ENCODE measurements around the gene ERO1B. TPM values are rescaled to one million over a fixed set of nuclear protein-coding genes. Genes with fewer than 3 reads are reported as not detected.

Gene ERO1B
- polyA plus RNA-seq, 1 of the 3 experiments (the other 2 are of a cell fraction): 0.79 TPM

DNA sequence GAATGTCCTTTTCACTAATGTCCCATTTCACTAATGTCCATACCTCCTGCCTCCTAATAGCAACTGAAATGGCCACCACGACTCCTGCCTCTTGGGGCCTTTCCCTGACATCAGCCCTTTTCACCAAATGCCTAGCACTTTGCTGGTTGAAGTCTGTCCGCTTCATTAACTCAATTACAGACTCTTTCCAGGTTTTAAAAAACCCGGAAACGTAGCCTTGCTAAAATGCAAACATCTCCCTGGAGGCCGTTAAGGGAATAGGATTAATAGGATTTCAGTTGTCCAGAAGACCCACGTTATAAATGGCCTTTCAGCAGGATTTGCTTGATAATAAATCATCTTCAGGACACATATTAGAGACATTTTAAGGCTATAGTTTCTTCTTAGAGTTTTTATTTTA, 25.7 kb upstream of the ERO1B start (continued):
- TF ChIP-seq, protein P1, sequence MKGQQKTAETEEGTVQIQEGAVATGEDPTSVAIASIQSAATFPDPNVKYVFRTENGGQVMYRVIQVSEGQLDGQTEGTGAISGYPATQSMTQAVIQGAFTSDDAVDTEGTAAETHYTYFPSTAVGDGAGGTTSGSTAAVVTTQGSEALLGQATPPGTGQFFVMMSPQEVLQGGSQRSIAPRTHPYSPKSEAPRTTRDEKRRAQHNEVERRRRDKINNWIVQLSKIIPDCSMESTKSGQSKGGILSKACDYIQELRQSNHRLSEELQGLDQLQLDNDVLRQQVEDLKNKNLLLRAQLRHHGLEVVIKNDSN (IDR thresholded peaks at IDR 0.05; ENCODE audit: borderline replicate concordance, low read depth): no peak

DNA sequence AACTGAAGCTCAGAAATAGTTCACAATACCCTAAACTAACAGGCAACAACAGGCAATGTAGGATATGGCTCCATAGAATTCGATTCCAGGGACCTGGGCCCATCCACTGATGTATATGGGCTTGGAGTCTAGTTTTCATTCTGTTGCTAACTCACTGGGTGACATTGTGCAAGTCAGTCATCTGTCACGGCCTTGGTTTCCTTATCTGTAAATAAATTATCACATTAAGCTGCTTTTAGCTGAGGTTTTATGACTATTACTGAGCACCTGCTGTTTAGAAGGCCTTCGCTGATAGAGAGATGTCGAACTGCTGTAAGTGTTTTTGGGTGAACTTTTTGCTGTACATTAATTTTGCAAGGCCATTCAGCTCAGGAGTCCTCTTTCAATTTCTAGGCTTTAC, 22.9 kb upstream of the ERO1B start:
- Histone ChIP-seq H3K27me3 (ENCODE audit: insufficient read depth) (peaks cover 11% of the 10 kb centered on the region; the same call in 1 of the 2 replicates), H2AFZ (ENCODE audit: low read depth) (no peak overlapping the region), H3K4me3 (ENCODE audit: low read depth in 2 of 2, low read length in 1 of 2) (no peak overlapping the region), H3F3A (replicated peaks; ENCODE audit: insufficient read depth) (no peaks in the 10 kb centered on the region), H3K4me2 (no peak overlapping the region), H3K79me2 (ENCODE audit: insufficient read depth) (no peaks in the 10 kb centered on the region), H3K36me3 (replicated peaks in 1 of 2; ENCODE audit: control insufficient read depth in 1 of 2, insufficient read depth in 2 of 2, low read length in 1 of 2) (no peaks in the 10 kb centered on the region), H3K9me2 (no peaks in the 10 kb centered on the region), H3K9ac (no peak overlapping the region), H3K9me3 (no peaks in the 10 kb centered on the region), H3K4me1 (ENCODE audit: control insufficient read depth in 1 of 2, insufficient read depth in 2 of 2, low read depth in 1 of 2, low read length in 1 of 2) (peaks cover 0 to 2% of the 10 kb centered on the region in 2 experiments; a peak in 1 of 4 replicates), H4K20me1 (ENCODE audit: insufficient read depth) (no peaks in the 10 kb centered on the region), H3K27ac (ENCODE audit: low read depth in 2 of 2, low read length in 1 of 2) (no peak overlapping the region)
- ChIA-PET POLR2A (no interaction called here), CTCF (interaction anchor here (0.7 to 0.8 kb wide), 2 partner anchors 35 to 52 kb away, joined by 3 read pairs; no protein-coding TSS in a partner anchor)
- 28% methylated on average over 4 of the region's 4 CpGs for WGBS (ENCODE audit: low lambda C conversion rate)
- no peak for DNase-seq
- TF ChIP-seq, protein P2, sequence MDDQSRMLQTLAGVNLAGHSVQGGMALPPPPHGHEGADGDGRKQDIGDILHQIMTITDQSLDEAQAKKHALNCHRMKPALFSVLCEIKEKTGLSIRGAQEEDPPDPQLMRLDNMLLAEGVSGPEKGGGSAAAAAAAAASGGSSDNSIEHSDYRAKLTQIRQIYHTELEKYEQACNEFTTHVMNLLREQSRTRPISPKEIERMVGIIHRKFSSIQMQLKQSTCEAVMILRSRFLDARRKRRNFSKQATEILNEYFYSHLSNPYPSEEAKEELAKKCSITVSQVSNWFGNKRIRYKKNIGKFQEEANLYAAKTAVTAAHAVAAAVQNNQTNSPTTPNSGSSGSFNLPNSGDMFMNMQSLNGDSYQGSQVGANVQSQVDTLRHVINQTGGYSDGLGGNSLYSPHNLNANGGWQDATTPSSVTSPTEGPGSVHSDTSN (IDR thresholded peaks at IDR 0.05): no peak
- no peak for TF ChIP-seq FOXJ3 (CRISPR knock-in tag; IDR thresholded peaks at IDR 0.05)
- TF ChIP-seq SIN3A (IDR thresholded peaks at IDR 0.05; ENCODE audit: borderline replicate concordance, low read depth, low read length): no peak
- TF ChIP-seq, protein P3, sequence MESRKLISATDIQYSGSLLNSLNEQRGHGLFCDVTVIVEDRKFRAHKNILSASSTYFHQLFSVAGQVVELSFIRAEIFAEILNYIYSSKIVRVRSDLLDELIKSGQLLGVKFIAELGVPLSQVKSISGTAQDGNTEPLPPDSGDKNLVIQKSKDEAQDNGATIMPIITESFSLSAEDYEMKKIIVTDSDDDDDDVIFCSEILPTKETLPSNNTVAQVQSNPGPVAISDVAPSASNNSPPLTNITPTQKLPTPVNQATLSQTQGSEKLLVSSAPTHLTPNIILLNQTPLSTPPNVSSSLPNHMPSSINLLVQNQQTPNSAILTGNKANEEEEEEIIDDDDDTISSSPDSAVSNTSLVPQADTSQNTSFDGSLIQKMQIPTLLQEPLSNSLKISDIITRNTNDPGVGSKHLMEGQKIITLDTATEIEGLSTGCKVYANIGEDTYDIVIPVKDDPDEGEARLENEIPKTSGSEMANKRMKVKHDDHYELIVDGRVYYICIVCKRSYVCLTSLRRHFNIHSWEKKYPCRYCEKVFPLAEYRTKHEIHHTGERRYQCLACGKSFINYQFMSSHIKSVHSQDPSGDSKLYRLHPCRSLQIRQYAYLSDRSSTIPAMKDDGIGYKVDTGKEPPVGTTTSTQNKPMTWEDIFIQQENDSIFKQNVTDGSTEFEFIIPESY (IDR thresholded peaks at IDR 0.05; ENCODE audit: borderline replicate concordance, low read depth): no peak
- TF ChIP-seq, protein P4, sequence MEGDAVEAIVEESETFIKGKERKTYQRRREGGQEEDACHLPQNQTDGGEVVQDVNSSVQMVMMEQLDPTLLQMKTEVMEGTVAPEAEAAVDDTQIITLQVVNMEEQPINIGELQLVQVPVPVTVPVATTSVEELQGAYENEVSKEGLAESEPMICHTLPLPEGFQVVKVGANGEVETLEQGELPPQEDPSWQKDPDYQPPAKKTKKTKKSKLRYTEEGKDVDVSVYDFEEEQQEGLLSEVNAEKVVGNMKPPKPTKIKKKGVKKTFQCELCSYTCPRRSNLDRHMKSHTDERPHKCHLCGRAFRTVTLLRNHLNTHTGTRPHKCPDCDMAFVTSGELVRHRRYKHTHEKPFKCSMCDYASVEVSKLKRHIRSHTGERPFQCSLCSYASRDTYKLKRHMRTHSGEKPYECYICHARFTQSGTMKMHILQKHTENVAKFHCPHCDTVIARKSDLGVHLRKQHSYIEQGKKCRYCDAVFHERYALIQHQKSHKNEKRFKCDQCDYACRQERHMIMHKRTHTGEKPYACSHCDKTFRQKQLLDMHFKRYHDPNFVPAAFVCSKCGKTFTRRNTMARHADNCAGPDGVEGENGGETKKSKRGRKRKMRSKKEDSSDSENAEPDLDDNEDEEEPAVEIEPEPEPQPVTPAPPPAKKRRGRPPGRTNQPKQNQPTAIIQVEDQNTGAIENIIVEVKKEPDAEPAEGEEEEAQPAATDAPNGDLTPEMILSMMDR (IDR thresholded peaks at IDR 0.05): no peak
- TF ChIP-seq TEAD4 (IDR thresholded peaks at IDR 0.05; ENCODE audit: borderline replicate concordance, insufficient read depth): no peak
- no peak for TF ChIP-seq JUND (IDR thresholded peaks at IDR 0.05)

DNA sequence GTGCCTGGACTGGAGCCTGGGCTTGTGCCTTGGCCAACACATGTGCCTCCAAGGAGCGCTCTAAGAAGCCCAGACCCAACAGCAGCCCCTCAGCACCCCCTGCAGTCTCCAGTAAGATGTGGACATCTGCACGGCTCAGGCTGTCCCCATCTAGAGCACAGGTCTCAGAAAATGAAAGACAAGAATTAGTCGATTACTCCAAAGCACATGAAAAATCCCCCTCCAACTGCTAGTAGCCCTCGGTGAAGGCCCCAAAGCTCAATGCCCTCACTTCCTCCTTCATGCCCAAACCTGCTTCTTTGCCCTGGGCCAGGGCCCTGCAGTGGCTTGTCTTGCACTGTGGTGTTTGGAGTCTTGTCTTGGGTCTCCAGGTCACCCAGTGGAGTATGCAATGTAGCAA, 21.9 kb upstream of the ERO1B start:
- H3K9ac ChIP-seq: no peak overlapping the region
- H3K9me2 ChIP-seq: no peaks in the 10 kb centered on the region
- H3K27ac ChIP-seq (ENCODE audit: low read depth in 2 of 2, low read length in 1 of 2): no peak overlapping the region
- H4K20me1 ChIP-seq (ENCODE audit: insufficient read depth): no peaks in the 10 kb centered on the region
- H3K4me3 ChIP-seq (ENCODE audit: low read depth in 2 of 2, low read length in 1 of 2): no peak overlapping the region
- H3K4me1 ChIP-seq (ENCODE audit: control insufficient read depth in 1 of 2, insufficient read depth in 2 of 2, low read depth in 1 of 2, low read length in 1 of 2): peaks cover 0 to 2% of the 10 kb centered on the region in 2 experiments; a peak in 1 of 4 replicates
- POLR2A ChIA-PET: no interaction called here
- no peak overlapping the region for H2AFZ ChIP-seq (ENCODE audit: low read depth)
- no peaks in the 10 kb centered on the region for H3F3A ChIP-seq (replicated peaks; ENCODE audit: insufficient read depth)
- no peaks in the 10 kb centered on the region for H3K79me2 ChIP-seq (ENCODE audit: insufficient read depth)
- peaks cover 11% of the 10 kb centered on the region; the same call in 1 of the 2 replicates for H3K27me3 ChIP-seq (ENCODE audit: insufficient read depth)
- no peaks in the 10 kb centered on the region for H3K9me3 ChIP-seq
- CTCF ChIA-PET: interaction anchor here (0.7 kb wide), 1 partner anchor 17 kb away, joined by 3 read pairs; no protein-coding TSS in a partner anchor
- DNase-seq: no peak
- 0 out of 2 replicates have a peak, but pooled peaks have one; percentile 10 for TF ChIP-seq RAD21 (IDR thresholded peaks at IDR 0.05; ENCODE audit: low read length)
- TF ChIP-seq FOXM1 (IDR thresholded peaks at IDR 0.05; ENCODE audit: low read depth): no peak
- no peak overlapping the region for H3K4me2 ChIP-seq
- 73% methylated on average over 4 of the region's 4 CpGs for WGBS (ENCODE audit: low lambda C conversion rate)
- no peaks in the 10 kb centered on the region for H3K36me3 ChIP-seq (replicated peaks in 1 of 2; ENCODE audit: control insufficient read depth in 1 of 2, insufficient read depth in 2 of 2, low read length in 1 of 2)

All from SK-N-SH (cell line).